HepG2 (cell line): ENCODE measurements around the gene RPS2. TPM values are rescaled to one million over a fixed set of nuclear protein-coding genes. Genes with fewer than 3 reads are reported as not detected.

ENCODE experiments used
- DNMT3B ChIP-seq: conservative IDR thresholded peaks from 2 replicates; pipeline ENCODE4 v1.6.1; 2016; ENCODE audit warnings: missing biosample characterization, control low read depth
- GTF3A ChIP-seq: sonication (generic); formaldehyde crosslinking; conservative IDR thresholded peaks from 2 replicates; pipeline ENCODE4 v1.4.0; 2020; ENCODE audit warnings: mild to moderate bottlenecking, missing genetic modification reagents
- HDAC2 ChIP-seq: sonication (generic); formaldehyde crosslinking; IDR thresholded peaks from 2 replicates; pipeline ENCODE4 v1.4.0; 2020; ENCODE audit warnings: missing genetic modification reagents
- HNF1A ChIP-seq, 2 experiments: sonication (generic) in 1 of 2; formaldehyde crosslinking in 1 of 2; IDR thresholded peaks; 2 replicates each; pipeline versions ENCODE4 v1.4.0 to v1.6.1; 2016 to 2020; ENCODE audit warnings: borderline replicate concordance in 1 of 2, low read depth in 1 of 2, mild to moderate bottlenecking in 1 of 2, missing genetic modification reagents in 1 of 2
- MAF1 ChIP-seq: sonication (generic); formaldehyde crosslinking; IDR thresholded peaks from 2 replicates; pipeline ENCODE4 v1.5.0; 2020; ENCODE audit warnings: missing genetic modification reagents, borderline replicate concordance
- NR2F1 ChIP-seq, 2 experiments: fragments of 450-650 bp in 1 of 2; formaldehyde crosslinking in 1 of 2; IDR thresholded peaks; 2 replicates each; pipeline versions ENCODE4 v1.5.0 to v1.6.1; 2016 to 2020; ENCODE audit warnings: mild to moderate bottlenecking in 1 of 2, missing compliant biosample characterization in 1 of 2, missing genetic modification reagents in 1 of 2, moderate library complexity in 1 of 2
- PHF8 ChIP-seq: sonication (generic); formaldehyde crosslinking; IDR thresholded peaks from 2 replicates; pipeline ENCODE4 v1.5.0; 2020; ENCODE audit warnings: missing genetic modification reagents
- POGK ChIP-seq: sonication (generic); formaldehyde crosslinking; conservative IDR thresholded peaks from 2 replicates; pipeline ENCODE4 v1.8.0; 2022; ENCODE audit warnings: mild to moderate bottlenecking, moderate library complexity, missing genetic modification reagents
- STAG1 ChIP-seq: sonication (generic); formaldehyde crosslinking; IDR thresholded peaks from 2 replicates; pipeline ENCODE4 v1.4.0; 2020; ENCODE audit warnings: missing genetic modification reagents
- ZBTB10 ChIP-seq: sonication (generic); formaldehyde crosslinking; IDR thresholded peaks from 2 replicates; pipeline ENCODE4 v1.4.0; 2020; ENCODE audit warnings: missing genetic modification reagents, borderline replicate concordance
- ZNF10 ChIP-seq: sonication (generic); formaldehyde crosslinking; IDR thresholded peaks from 2 replicates; pipeline ENCODE4 v1.4.0; 2020; ENCODE audit warnings: mild to moderate bottlenecking, low read depth, missing genetic modification reagents, borderline replicate concordance
- ZNF275 ChIP-seq: sonication (generic); formaldehyde crosslinking; IDR thresholded peaks from 2 replicates; pipeline ENCODE4 v1.8.0; 2022; ENCODE audit warnings: missing genetic modification reagents, mild to moderate bottlenecking, inconsistent platforms, borderline replicate concordance
- ZNF496 ChIP-seq: sonication (generic); formaldehyde crosslinking; IDR thresholded peaks from 2 replicates; pipeline ENCODE4 v1.8.1; 2023; ENCODE audit warnings: mild to moderate bottlenecking, moderate library complexity, missing genetic modification reagents; ENCODE audit not compliant: insufficient replicate concordance
- ZNF777 ChIP-seq: sonication (generic); formaldehyde crosslinking; IDR thresholded peaks from 2 replicates; pipeline ENCODE4 v1.4.0; 2020; ENCODE audit warnings: missing genetic modification reagents
- polyA plus RNA-seq, 8 experiments: library from polyadenylated mRNA; depleted of rRNA in 3 of 8; stranded (reverse) in 7 of 8; unstranded in 1 of 8; fragments of >200 nt; fragmentation: Illumina TruSeq in 4 of 8; extraction: Trizol in 4 of 8; gene quantifications; 2 replicates each; pipeline versions ENCODE4 v1.2.1 to v1.2.3, GENCODE V29; 2011 to 2016; ENCODE audit warnings: low read depth in 4 of 8, missing spikeins in 1 of 8, mixed read lengths in 1 of 8; ENCODE audit not compliant: insufficient read depth in 1 of 8
- total RNA-seq, 5 experiments: library from RNA; depleted of rRNA; stranded (reverse); fragments of >200 nt; fragmentation: Illumina TruSeq; extraction: Trizol; gene quantifications; 2 replicates each; pipeline ENCODE4 v1.2.3, GENCODE V29; 2016; ENCODE audit warnings: low read depth in 1 of 5

The RPS2 gene
- total and polyA plus RNA-seq, 2 of the 13 experiments (the other 11 are each of a cell fraction or from before 2014, with no cell fraction given): 1,908 to 4,514 TPM

- TF ChIP-seq ZBTB10 (CRISPR knock-in tag) (no peak; the same call in 1 of the 2 replicates), HDAC2 (CRISPR knock-in tag) (peak; percentile 98), ZNF10 (CRISPR knock-in tag) (no peak), STAG1 (CRISPR knock-in tag) (no peak), MAF1 (CRISPR knock-in tag) (peak; percentile 82; the same call in 1 of the 2 replicates), PHF8 (CRISPR knock-in tag) (peak; percentile 93), DNMT3B (CRISPR knock-in tag) (peak; percentile 65), ZNF275 (CRISPR knock-in tag) (no peak; the same call in 1 of the 2 replicates), NR2F1 (CRISPR knock-in tag; IDR thresholded peaks at IDR 0.05) (no peak), ZNF777 (CRISPR knock-in tag) (no peak), POGK (peak; percentile 98), GTF3A (peak; percentile 82; the same call in 1 of the 2 replicates), HNF1A (IDR thresholded peaks at IDR 0.05; ENCODE audit: low read depth) (no peak), HNF1A (CRISPR knock-in tag; IDR thresholded peaks at IDR 0.05; ENCODE audit: borderline replicate concordance) (peak; percentile 77; the same call in 1 of the 2 replicates), ZNF496 (CRISPR knock-in tag) (no peak)
Observed at GRCh38 chr16:1971796-1972489, 7.3 kb upstream of the RPS2 start, which contains the start of gene TBL3 (continued).
